Ascending aorta (tissue), 2 donors: ENCODE measurements around the gene AGAP2. TPM values are rescaled to one million over a fixed set of nuclear protein-coding genes. Genes with fewer than 3 reads are reported as not detected.

Experiments used
- DNase-seq, 2 donors: peaks; one replicate each; pipeline ENCODE4 v3.0.0-alpha.2; 2019; ENCODE audit warnings: low spot score in 2 of 2
- H3K27ac ChIP-seq, 2 donors: fragments of 200-600 bp; sonication (generic); one replicate each; pipeline ENCODE4 v1.5.1; 2016 to 2017; ENCODE audit warnings: mild to moderate bottlenecking in 1 of 2
- H3K27me3 ChIP-seq: fragments of 200-600 bp; sonication (generic); one replicate; pipeline ENCODE4 v1.5.1; 2017
- H3K36me3 ChIP-seq, 2 donors: fragments of 200-600 bp; sonication (generic); one replicate each; pipeline ENCODE4 v1.5.1; 2016
- H3K4me1 ChIP-seq, 2 donors: fragments of 200-600 bp; sonication (generic); one replicate each; pipeline ENCODE4 v1.5.1; 2016 to 2017; ENCODE audit warnings: mild to moderate bottlenecking in 1 of 2
- H3K4me3 ChIP-seq, 2 donors: fragments of 200-600 bp; sonication (generic); one replicate each; pipeline ENCODE4 v1.5.1; 2016 to 2017; ENCODE audit warnings: mild to moderate bottlenecking in 1 of 2
- H3K9me3 ChIP-seq, 2 donors: fragments of 200-600 bp; sonication (generic); one replicate each; pipeline ENCODE4 v1.5.1; 2016
- CTCF ChIP-seq, 3 experiments: fragments of 200-600 bp in 2 of 3; fragments of 450-650 bp in 1 of 3; sonication (generic) in 2 of 3; IDR thresholded peaks; one replicate each; pipeline ENCODE4 v1.5.1; 2016 to 2019; ENCODE audit warnings: antibody characterized with exemption in 3 of 3, mild to moderate bottlenecking in 1 of 3, moderate library complexity in 1 of 3
- intact Hi-C: fragments of 100-400 bp; cut with DNase I; formaldehyde crosslinking; loops from one replicate; pipeline ENCODE4 v1.15.1; 2023
- total RNA-seq: library from RNA; depleted of rRNA; stranded (reverse); fragments of >200 nt; gene quantifications from one replicate; pipeline ENCODE4 v1.1.0, GENCODE V29; 2016

Gene AGAP2
- total RNA-seq, 1 donor from 2014 or later, result 11.5 TPM

GRCh38 chr12:57781801-57782200, 43.3 kb upstream of the AGAP2 start:
- H3K4me1 ChIP-seq, result peaks cover 7 to 14% of the 10 kb centered on the region in 2 donors
- H3K27ac ChIP-seq, result peak overlapping the region in 1 of 2 donors; percentile 13
- DNase-seq, result no peak
- no peaks in the 10 kb centered on the region for H3K27me3 ChIP-seq
- no peak for TF ChIP-seq CTCF (IDR thresholded peaks at IDR 0.05)
- intact Hi-C loops, result loop anchor here (1.0 kb wide), 1 partner anchor 124 kb away; no protein-coding TSS in a partner anchor
- no peaks in the 10 kb centered on the region for H3K9me3 ChIP-seq
- H3K4me3 ChIP-seq, result no peak overlapping the region
- H3K36me3 ChIP-seq, result peaks cover 10 to 13% of the 10 kb centered on the region in 2 donors

- H3K4me3 ChIP-seq, result no peak overlapping the region
- H3K27me3 ChIP-seq, result no peaks in the 10 kb centered on the region
- no peaks in the 10 kb centered on the region for H3K9me3 ChIP-seq
- peaks cover 8 to 9% of the 10 kb centered on the region in 2 donors for H3K36me3 ChIP-seq
- TF ChIP-seq CTCF (IDR thresholded peaks at IDR 0.05), result no peak
- H3K4me1 ChIP-seq, result peaks cover 7 to 14% of the 10 kb centered on the region in 2 donors
- intact Hi-C loops, result no loop called here
- no peak overlapping the region for H3K27ac ChIP-seq
- peak in 1 of 2 donors; percentile 16 for DNase-seq
Observed at GRCh38 chr12:57781244-57781643, 42.7 kb upstream of the AGAP2 start.

DNA sequence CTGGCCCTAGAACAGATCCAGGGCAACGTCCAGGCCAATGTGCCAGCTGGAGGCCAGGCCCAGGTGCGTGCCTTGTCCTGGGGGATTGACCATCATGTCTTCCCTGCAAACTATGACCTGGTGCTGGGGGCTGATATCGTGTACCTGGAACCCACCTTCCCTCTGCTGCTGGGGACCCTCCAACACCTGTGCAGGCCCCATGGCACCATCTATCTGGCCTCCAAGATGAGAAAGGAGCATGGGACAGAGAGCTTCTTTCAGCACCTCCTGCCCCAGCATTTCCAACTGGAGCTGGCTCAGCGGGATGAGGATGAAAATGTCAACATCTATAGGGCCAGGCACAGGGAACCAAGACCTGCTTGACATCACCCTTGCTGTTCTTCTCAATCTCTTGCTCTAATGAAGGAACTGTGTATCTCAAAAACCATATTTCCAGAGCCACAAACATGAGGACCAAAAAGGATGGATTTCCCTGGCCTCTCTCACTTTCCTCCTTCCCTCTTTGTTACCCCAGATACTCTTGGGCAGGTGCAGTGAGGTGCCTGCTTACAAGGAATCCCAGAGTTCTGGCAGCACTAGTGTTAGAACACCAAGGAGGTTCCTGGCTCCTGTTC, 41.8 kb upstream of the AGAP2 start:
- no peaks in the 10 kb centered on the region for H3K27me3 ChIP-seq
- no peak for TF ChIP-seq CTCF (IDR thresholded peaks at IDR 0.05)
- H3K9me3 ChIP-seq, result no peaks in the 10 kb centered on the region
- H3K4me1 ChIP-seq, result peaks cover 7 to 14% of the 10 kb centered on the region in 2 donors
- peak in 1 of 2 donors; percentile 57 for DNase-seq
- no peak overlapping the region for H3K27ac ChIP-seq
- H3K36me3 ChIP-seq, result peaks cover 1 to 6% of the 10 kb centered on the region in 2 donors
- H3K4me3 ChIP-seq, result no peak overlapping the region
- intact Hi-C loops, result no loop called here

- H3K27ac ChIP-seq, result no peak overlapping the region
- peak in 1 of 2 donors; percentile 18 for DNase-seq
- H3K27me3 ChIP-seq, result no peaks in the 10 kb centered on the region
- H3K4me3 ChIP-seq, result no peak overlapping the region
- H3K36me3 ChIP-seq, result peaks cover 0 to 9% of the 10 kb centered on the region in 2 donors
- no peak for TF ChIP-seq CTCF (IDR thresholded peaks at IDR 0.05)
- peaks cover 7 to 14% of the 10 kb centered on the region in 2 donors for H3K4me1 ChIP-seq
- intact Hi-C loops, result no loop called here
- no peaks in the 10 kb centered on the region for H3K9me3 ChIP-seq
Observed at GRCh38 chr12:57779736-57780135, 41.2 kb upstream of the AGAP2 start.

GRCh38 chr12:57777911-57778310, 39.4 kb upstream of the AGAP2 start:
- no peaks in the 10 kb centered on the region for H3K27me3 ChIP-seq
- H3K27ac ChIP-seq, result no peak overlapping the region
- intact Hi-C loops, result no loop called here
- peaks cover 2 to 11% of the 10 kb centered on the region in 2 donors for H3K4me1 ChIP-seq
- H3K4me3 ChIP-seq, result no peak overlapping the region
- no peak for DNase-seq
- H3K36me3 ChIP-seq, result peaks cover 0 to 13% of the 10 kb centered on the region in 2 donors
- TF ChIP-seq CTCF (IDR thresholded peaks at IDR 0.05), result no peak
- H3K9me3 ChIP-seq, result no peaks in the 10 kb centered on the region
